Hepatocyte (in vitro differentiated cells): Measurements from ENCODE around the gene CMC2.

ENCODE experiments used
- EZH2 ChIP-seq: fragments of 200-600 bp; sonication (generic); IDR thresholded peaks from 2 replicates; pipeline ENCODE4 v1.6.1; 2016; ENCODE audit warnings: antibody characterized with exemption, mild to moderate bottlenecking, borderline replicate concordance
- TF ChIP-seq, protein P1 (sequence below): fragments of 200-600 bp; sonication (generic); IDR thresholded peaks from 2 replicates; pipeline ENCODE4 v1.5.1; 2016; ENCODE audit warnings: antibody characterized with exemption, mild to moderate bottlenecking; ENCODE audit not compliant: poor library complexity

DNA sequence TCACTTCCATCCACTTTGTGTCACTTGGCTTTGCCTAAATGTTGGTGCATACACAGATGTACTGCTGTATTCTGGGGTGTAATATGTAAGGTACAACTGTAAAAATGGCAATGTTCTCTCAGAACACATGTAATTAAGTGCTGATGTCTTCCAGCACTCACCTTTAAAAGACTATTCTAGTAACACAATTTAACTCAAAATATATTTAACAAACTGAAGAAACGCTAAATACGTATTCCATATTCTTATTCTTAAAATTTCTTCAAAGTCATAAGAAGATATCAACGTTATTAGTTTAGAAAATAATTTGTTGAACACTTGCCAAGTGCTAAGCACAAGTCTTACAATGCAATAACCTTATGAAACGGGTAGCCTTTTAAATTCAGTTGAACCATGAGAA, 3.6 kb downstream of the CMC2 start:
- TF ChIP-seq, protein P1, sequence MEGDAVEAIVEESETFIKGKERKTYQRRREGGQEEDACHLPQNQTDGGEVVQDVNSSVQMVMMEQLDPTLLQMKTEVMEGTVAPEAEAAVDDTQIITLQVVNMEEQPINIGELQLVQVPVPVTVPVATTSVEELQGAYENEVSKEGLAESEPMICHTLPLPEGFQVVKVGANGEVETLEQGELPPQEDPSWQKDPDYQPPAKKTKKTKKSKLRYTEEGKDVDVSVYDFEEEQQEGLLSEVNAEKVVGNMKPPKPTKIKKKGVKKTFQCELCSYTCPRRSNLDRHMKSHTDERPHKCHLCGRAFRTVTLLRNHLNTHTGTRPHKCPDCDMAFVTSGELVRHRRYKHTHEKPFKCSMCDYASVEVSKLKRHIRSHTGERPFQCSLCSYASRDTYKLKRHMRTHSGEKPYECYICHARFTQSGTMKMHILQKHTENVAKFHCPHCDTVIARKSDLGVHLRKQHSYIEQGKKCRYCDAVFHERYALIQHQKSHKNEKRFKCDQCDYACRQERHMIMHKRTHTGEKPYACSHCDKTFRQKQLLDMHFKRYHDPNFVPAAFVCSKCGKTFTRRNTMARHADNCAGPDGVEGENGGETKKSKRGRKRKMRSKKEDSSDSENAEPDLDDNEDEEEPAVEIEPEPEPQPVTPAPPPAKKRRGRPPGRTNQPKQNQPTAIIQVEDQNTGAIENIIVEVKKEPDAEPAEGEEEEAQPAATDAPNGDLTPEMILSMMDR, result no peak
- no peak for TF ChIP-seq EZH2
